WTC11 (cell line): ENCODE results near the gene DHRS7.

Experiments
- CTCF ChIP-seq: fragments of 200-600 bp; IDR thresholded peaks from 2 replicates; pipeline ENCODE4 v1.8.0; 2022; ENCODE audit warnings: antibody characterized with exemption
- E2F5 ChIP-seq: sonication (generic); formaldehyde crosslinking; IDR thresholded peaks from 2 replicates; pipeline ENCODE4 v1.8.1; 2022; ENCODE audit warnings: mild to moderate bottlenecking, moderate library complexity, missing genetic modification reagents
- FOXJ3 ChIP-seq: sonication (generic); formaldehyde crosslinking; IDR thresholded peaks from 2 replicates; pipeline ENCODE4 v1.9.0; 2021; ENCODE audit warnings: missing genetic modification reagents, mild to moderate bottlenecking, borderline replicate concordance
- NR3C1 ChIP-seq: sonication (generic); formaldehyde crosslinking; conservative IDR thresholded peaks from 2 replicates; pipeline ENCODE4 v1.8.1; 2023; ENCODE audit warnings: low read depth, mild to moderate bottlenecking, missing genetic modification reagents
- TEAD4 ChIP-seq: sonication (generic); formaldehyde crosslinking; IDR thresholded peaks from 2 replicates; pipeline ENCODE4 v1.8.0; 2022; ENCODE audit warnings: mild to moderate bottlenecking, missing genetic modification reagents

- TF ChIP-seq TEAD4 (CRISPR knock-in tag) (no peak), E2F5 (no peak), CTCF (no peak), NR3C1 (CRISPR knock-in tag) (no peak), FOXJ3 (no peak)
These were observed 32.6 kb upstream of the DHRS7 start for GRCh38 chr14:60197629-60198303.
